ENCODE data around the gene C9orf78.
A peak's percentile ranks its signal among the peaks of the same experiment; 100 is the strongest.

C9orf78 gene

DNA sequence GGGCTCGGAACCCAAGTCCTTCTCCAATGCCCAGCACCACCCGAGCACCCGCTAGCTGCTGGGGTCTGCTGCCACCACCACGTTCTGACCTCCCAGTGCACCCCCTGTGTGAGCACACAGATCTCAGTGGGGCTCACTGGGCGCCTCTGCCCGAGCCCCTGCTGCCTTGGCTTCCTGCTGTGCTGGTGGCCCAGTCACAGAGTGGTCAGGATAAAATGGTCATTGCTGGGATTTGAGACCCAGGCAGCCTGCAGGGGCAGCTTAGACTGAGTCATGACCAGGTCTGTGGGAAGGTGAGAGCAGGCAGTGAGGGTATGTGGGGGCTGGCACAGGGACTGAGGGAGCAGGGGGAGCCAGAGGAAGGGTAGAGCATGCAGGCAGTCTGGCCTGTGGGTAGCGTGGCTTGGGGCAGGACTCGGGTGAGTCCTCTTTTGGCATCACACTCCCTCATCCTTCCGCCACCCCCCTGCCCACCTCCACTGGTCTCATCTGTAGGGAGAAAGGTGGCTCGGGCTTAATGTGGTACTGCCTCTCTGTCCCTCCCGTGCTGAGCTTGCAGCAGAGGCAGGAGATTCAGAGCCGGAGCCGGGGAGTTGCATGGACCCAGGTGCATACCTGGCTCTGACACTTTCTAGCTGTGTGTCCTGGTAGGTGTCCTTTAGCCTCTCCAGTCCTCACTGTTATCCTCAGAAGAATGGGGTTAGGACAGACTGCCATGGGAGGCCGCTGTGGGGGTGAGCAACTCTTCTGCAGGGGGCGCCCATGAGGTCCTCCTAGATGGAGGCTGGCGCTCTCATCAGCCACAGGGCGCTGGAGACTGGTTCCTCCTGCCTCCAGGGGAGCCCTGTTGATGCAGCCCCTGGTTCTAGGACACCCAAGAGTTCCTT, 32.3 kb upstream of the C9orf78 start:
- no peak for DNase-seq

DNA sequence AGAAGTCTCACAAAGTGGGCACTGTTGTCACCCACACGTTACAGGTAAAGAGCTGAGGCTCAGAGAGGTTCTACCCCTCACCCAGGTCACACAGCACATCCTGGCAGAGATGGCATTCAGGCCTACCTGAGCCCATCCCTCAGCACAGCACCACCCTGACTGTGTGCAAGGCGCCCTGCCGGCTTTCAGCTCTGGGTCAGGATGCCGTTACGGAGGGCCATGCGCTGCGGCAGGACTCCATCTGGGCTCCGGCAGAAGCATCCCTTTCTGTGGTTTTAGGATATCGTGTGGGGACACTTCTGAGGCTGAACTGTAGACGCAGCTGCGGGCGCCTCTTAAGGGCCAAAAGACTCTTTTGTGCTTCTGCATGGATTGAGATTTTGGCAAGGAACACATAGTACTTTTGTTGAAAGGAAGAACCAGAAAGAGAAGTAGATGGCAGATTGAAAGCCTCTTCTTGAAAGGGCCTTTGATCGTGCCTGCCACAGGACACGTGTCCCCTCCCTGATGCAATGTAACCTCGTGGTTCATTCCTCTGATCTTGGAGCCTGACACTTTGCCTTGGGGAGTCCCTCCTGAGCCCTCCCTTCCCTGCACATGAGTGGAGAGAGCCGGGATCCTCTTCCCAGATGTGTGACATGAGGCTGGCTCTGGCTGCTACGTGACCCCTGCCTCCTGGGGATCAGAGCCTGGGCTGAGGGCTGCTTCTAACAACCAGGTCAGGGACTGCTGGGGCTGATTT, 31.5 kb upstream of the C9orf78 start:
- DNase-seq: no peak

DNA sequence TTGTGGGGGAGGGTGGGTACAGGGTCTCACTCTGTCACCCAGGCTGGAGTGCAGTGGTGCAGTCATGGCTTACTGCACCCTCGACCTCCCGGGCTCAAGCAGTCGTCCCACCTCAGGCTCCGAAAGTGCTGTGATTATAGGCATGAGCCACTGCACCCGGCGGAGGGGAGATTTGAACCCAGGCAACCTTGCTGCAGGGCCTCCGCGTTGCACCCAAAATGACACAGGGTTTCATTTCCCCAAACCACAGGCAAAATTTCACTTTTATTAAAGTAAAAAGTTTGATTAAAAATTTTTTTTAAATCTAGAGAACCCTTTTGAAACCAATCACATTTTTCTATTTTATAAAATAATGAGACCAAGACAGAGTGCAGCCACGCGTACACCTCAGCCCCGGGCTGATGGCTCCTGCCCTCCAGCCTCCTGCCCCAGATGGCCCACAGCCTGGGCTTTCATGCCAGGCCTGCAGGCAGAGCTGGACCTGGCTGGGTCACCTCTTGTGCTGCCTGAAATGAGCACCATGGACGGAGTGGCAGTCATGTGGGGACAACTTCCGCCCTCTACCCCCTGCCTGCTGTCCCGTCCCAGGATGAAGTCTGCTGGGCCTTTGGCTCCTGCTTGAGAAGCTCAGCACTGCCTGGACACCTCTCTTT, 30.7 kb upstream of the C9orf78 start:
- no peak for DNase-seq

DNA sequence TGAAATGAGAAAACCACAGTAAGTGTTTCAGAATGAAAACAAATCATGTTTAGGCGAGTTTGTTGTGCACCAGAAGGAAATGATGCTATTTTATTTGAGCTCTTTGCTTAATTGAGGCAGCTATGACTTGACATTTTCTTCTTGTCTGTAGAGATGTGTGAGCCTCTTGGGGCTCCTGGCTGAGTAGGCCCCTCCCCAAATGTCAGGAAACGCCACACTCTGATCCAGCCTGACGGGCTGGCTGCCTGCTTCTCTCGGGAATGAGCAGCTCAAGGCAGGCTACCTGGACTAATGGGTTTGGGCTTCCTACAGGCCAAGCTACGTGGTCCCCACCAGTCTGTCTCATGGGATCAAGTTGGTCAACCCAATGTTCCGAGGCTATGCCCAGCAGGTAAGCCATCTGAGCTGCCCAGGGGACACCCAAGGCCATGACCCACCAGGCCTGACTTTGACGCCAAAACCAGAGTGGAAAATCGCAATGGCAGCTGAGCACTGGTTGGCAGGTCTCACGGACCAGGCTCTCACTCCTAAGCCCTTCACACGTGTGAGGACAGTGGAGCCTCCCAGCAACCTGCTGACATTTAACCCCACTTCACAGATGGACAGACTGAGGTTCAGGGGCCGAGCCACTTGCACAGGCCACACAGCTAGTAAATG, 30.0 kb upstream of the C9orf78 start:
- DNase-seq: no peak

DNA sequence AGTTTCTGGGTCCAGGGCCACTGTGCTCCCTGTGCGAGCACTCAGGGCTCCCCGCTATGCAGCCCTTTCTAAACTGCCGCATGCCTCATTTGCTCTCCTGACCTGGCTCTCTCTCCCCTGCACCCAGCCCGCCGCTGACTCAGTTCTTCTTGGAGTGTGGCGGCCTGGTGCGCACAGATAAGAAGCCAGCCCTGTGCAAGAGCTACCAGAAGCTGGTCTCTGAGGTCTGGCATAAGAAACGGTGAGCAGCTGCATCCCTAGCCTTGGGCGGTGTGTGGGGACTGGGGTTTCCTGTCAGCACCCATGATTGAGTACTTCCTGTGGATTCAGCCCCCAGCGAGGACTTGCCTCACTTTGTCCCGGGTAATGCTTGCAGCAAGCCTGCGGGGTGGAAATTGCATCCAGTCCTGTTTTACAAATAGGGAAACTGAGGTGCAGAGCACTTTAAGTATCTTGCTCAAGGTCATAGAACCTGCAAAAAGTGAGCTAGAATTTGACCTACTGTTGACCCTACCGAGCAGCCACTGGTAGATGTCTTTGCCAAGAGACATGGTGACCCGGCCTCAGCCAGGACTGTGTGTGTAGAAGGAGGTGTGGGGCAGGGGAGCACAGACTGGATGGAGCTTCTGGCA, 28.1 kb upstream of the C9orf78 start:
- peak; percentile 95 to 97 for DNase-seq

DNA sequence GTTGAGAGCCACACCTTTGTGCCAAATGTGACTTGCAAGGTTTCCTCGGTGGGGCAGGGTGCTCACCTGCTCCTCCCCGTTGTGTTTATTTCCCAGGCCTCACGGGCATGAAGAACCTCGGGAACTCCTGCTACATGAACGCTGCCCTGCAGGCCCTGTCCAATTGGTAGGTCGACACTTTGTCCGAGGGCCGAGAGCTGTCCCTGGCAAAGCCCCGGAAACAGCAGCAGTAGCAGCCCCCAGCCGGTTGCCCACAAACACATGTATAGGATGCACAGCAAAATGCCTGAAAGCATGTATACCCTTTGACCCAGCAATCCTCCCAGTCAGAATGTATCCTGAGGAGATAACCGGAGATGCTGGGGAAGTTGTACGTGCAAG, 26.4 kb upstream of the C9orf78 start:
- no peak for DNase-seq

DNA sequence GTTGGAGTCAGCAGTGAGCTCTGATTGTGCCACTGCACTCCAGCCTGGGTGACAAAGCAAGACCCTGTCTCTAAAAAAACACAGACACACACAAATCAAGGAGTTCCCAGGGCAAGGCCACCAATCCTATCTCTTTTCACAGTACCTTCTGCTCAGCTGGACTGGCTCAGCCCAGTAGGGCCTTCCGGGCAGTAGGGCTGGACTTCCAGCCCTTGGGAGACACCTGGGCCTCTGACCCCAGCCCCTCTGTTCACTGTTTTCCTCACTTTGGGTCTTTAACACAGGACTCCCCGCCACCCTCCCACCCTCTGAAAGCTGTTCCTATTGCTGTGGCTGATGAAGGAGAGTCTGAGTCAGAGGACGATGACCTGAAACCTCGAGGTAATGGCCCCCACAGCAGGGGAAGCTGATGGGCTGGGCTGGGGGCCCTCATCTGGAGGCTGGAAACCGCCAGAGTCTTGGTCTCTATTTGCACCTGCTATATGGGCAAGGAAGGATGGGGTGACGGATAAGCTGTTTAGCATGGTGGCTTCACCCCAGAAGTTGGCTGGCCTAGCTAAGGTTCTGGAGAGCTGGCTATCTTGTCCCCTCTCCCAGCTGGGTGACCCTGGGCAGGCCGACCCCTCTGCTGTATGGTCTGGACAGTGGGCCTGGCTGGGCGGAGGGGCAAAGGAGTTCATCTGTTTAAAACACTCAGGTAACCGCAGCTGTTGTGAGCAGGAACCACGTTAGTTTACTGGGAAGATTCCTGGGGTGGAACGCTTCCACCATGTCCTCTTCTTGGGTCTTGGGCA, 25.8 kb upstream of the C9orf78 start:
- DNase-seq: no peak

DNA sequence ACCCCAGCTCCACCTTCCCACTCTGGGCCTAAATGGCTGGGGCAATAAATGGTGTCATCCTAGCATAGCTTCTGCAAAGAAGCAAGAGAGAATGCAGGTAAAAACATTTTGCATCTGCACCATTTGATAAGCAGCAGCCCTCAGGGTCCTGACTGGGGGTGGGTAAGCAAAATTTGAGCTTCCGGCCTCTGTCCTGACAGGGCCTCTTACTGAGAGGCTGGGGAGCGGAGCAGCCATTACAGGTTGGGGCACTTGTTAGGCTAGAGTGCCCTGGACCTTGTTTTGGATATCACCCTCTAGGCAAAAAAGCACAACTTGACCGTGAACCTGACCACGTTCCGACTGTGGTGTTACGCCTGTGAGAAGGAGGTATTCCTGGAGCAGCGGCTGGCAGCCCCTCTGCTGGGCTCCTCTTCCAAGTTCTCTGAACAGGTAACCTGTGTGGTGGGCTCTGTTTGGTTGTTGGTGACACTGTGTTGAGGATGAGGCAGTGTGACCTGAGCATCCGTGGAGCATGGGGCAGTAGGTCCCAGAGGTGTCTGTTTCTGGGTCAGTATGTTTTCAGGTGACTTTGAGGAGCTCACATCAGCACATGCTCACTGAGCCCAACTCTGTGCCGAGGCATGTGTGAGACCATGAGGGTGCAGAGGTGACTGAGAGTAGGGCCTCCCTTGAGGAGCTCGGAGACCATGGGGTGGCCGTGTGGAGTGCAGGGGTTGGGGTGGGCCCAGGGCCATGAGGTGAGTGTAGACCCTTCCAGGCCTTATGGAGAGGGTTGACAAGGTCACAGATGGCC, 23.3 kb upstream of the C9orf78 start:
- DNase-seq: no peak

DNA sequence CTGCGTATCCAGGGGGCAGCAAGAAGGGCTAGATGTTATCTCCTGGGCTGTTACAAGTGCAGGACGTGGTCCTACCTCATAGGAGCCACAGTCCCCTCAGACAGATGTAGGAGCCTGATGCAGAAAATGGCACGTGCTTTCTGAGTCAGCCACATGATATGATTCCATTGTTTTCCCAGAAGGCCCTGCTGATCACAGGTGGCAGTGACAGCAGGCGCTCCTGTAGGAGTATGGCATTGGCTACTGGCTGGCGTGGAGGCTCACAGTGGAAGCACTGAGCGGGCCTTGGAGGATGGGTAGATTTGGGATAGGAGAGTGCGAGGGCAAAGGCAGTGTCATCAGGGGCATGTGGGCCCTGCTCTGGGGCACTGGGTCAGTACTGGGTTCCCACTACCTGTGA, 22.1 kb upstream of the C9orf78 start:
- no peak for DNase-seq

DNA sequence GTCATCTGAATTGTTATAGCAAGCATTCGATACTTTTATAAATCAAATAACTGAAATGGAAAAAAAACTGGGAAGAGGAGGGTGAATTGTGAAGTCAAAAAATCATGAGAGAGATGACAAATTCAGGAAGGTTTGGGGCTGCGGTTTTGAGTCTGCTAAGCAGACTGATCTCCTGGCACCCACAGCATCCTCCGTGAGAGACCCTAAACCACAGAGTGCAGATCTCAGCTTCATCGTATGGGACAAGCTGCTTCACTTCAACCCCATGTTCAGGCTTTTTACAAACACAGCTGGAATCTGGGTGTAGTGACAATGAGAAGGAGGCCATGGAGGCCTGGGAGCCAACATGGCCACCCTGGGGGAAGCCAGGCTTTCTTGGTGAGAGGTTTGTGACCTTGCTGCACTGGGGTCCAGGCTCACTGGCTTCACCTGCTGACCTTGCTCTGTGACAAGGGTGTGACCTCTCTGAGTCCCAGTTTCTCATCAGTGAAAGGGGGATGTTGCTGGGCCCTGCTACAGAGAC, 19.6 kb upstream of the C9orf78 start:
- no peak for DNase-seq

DNA sequence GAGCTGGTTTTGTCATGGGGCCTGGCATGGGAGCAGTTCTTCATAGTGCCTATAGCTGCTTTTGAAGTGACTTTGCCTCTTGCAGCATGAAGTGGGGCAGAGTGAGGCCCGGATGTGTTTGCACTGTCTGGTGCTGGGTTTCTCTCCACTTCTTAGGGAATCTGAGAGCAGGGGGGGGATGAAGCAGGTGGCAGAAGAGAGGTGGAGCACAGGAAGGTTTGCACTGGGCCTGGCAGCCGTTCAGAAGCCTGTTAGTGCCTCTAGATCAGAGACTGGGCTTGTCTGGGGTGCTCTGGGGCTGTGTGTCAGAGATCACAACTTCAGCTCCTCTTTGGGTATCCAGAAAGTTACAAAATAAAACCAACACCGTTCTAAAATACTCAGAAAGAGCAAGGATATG, 18.5 kb upstream of the C9orf78 start:
- no peak for DNase-seq

DNA sequence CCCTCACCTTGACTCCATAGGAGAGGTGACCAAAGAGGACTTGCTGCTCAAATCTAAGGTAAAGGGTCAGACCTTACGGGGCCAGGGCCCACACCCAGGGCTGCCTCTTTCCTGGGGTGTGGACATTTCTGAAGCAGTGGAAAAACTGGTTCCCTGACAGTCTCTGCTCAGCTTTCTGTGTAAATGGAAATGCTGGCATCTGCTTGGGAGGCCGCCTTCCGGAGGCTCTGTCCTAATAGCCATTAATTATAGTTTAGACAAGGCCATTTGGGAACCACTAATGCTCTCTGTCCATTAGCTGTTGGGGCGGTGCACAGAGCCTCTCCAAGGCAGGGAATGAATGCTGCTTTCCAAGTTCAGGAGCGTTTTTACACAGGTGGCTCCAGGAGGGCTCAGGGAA, 17.5 kb upstream of the C9orf78 start:
- DNase-seq: no peak

DNA sequence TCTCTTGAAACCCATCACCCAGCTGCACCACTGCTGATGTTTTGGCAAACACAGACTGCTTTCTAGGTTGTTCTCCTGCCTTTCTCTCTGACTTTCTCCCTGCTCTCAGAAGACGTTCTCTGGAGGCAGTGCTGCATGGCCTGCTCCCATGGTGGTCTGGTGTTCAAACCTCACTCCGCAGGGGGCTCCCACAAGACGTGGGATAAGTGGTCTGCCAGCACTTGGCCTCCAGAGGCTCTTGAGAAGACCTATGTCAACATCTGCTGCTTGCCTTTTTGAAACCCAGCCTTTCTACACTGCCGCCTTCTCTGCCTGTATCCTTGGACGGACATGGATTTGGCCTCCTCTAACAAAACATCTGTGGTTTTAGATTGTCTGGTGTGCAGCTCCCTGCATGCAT, 16.7 kb upstream of the C9orf78 start:
- DNase-seq: no peak

DNA sequence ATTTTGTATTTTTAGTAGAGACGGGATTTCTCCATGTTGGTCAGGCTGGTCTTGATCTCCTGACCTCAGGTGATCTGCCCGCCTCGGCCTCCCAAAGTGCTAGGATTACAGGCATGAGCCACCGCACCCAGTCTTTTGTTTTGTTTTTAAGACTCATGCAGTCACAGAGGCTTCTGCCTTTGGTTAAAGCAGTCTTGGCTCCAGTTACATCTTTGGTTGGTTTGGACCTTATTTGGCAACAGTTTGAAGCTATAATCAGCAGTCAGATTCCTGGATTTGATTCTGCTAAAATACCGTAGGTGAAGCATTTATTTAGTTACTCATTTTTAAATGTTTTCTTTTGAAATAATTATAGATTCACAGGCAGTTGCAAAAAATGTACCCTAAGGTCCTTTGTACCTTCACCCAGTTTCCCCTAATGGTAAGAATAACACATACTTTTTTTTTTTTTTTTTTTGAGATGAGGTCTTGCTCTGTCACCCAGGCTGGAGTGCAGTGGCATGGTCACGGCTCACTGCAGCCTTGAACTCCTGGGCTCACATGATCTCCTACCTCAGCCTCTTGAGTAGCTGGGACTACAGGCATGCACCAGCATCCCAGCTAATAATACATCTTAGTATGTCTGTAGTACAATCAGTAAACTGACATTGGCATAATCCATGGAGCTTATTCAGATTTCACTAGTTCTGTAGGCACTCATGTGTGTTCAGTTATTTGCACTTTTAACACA, 15.9 kb upstream of the C9orf78 start:
- no peak for DNase-seq

DNA sequence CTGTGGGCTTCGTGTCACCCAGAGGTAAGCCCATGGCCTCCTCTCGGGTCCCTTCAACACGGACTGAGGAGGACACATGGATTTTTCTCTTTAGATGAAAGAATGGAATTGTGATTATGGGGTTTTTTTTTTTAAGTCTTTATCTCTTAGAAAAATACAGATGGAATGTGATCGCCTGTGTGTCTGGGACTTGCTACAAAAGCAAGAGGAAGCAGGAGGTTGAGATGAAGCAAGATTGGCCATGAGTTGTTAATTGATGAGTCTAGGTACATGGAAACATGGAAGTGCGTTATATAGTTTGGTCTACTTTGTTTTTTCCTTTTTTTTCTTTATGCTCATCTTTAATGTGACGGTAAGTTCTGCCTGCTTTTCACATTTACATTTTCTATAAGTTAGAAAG, 14.8 kb upstream of the C9orf78 start:
- no peak for DNase-seq

DNA sequence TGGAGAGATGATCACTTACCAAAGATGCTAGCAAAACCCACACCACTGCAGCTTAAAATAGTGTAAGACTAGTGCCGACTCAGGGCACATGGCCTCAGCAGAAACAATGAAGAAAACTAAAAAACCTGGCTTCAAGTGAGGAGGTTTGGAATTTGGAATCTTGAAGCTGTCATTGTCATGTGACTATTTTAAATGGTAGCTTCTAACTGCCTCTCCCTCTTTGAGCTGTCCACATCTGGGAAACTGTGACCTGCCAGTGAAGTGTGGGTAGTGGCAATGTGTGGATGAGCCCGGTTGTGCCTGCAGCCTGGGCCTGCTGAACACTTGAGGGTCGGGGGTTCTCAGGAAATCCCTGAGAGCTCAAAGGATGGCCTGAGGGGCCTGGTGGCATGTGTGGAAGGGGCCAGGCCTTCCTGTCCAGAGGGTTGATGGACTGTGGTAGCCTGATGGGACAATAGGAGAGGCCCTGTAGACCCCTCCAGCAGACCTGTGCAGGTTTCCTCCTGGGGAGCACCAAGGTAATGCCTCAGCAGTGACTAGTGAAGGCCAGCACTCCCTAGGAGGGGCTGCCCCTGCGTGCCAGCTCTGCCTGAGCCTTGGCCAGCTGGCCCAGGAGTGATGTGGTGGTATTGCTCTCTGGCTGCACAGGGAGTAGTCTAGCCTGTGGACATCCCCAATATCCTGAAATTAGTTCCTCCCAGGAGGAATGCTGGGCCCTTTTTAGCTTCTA, 13.8 kb upstream of the C9orf78 start:
- no peak for DNase-seq

DNA sequence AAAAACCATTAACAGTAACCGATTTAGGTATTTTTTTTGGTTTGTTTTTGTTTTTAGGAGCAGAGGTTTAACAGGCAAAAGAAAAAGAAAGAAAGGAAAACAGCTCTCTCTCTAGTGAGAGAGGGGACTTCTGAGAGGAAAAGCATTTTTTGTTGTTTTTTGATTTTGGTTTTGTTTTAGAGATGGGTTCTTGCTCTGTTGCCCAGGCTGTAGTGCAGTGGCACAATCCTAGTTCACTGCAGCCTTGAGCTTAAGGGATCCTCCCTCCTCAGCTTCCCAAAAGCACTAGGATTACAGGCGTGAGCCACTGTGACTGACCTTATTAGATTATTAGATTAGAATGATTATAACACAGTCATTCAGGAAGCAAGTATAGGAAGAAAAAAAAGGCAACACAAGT, 10.3 kb upstream of the C9orf78 start:
- DNase-seq: no peak

DNA sequence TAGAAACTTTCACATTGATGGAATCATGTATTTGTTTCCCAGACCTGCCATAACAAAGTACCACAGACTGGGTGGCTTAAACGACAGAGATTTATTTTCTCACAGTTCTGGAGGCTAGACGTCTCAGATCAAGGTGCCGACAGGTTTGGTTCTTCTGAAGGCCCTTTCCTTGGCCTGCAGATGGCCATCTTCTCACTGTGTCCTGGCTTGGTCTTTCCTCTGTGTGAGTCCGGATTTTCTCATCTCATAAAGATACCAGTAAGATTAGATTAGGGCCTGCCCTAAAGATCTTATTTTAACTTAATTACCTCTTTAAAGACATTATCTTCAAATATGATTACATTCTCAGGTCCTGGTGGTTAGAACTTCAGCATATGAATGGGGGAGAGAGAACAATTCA, 6.0 kb upstream of the C9orf78 start:
- no peak for DNase-seq

DNA sequence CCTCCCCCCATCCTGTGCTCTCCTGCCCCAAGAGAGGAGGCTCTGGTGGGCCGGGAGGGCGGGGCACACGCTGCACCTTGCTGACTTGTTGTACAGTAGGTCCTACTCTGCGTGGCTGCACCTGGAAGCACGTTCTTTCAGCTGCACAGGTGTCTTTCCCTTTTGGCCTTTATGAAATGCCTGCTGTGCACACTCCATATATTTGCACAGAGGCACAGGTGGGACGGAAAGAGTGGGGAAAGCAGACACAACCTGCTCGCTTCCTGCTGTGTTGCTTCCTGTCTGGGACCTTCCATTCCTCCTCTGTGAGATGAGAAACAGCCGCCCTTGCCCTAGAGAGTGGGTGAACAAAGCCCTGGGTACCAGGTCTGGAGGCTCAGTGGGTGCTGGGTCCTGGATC, 5.0 kb upstream of the C9orf78 start:
- DNase-seq: no peak

Measured in AML-193 (cell line).